Lung (tissue), 12 donors: ENCODE data around the gene SYT14. TPM values are rescaled to one million over a fixed set of nuclear protein-coding genes. Genes with fewer than 3 reads are reported as not detected.

Experiments
- ATAC-seq: fragments of 200-7000 bp; cut with Tn5 transposase; one replicate; pipeline ENCODE4 v1.9.1; 2020; ENCODE audit warnings: moderate number of reproducible peaks; ENCODE audit not compliant: insufficient read depth, low FRiP score
- DNase-seq, 3 donors: peaks; one replicate each; pipeline ENCODE4 v3.0.0-alpha.2; 2013 to 2017
- H3K27ac ChIP-seq, 2 donors: one replicate each; pipeline ENCODE4 v1.5.1; 2013; ENCODE audit warnings: mild to moderate bottlenecking in 2 of 2, moderate library complexity in 2 of 2, control low read depth in 1 of 2, inconsistent platforms in 1 of 2, low read depth in 1 of 2, low read length in 1 of 2
- H3K27me3 ChIP-seq, 3 donors: one replicate each; pipeline ENCODE4 v1.5.1; 2013; ENCODE audit warnings: low read length in 2 of 3; ENCODE audit not compliant: control insufficient read depth in 3 of 3, insufficient read depth in 3 of 3
- H3K36me3 ChIP-seq, 4 donors: one replicate each; pipeline ENCODE4 v1.5.1; 2013; ENCODE audit warnings: low read length in 4 of 4, mild to moderate bottlenecking in 1 of 4, moderate library complexity in 1 of 4; ENCODE audit not compliant: control insufficient read depth in 4 of 4, insufficient read depth in 4 of 4
- H3K4me1 ChIP-seq, 5 donors: one replicate each; pipeline ENCODE4 v1.5.1; 2013; ENCODE audit warnings: low read length in 5 of 5, mild to moderate bottlenecking in 2 of 5, moderate library complexity in 1 of 5; ENCODE audit not compliant: control insufficient read depth in 5 of 5, insufficient read depth in 5 of 5
- H3K4me3 ChIP-seq: one replicate; pipeline ENCODE4 v1.5.1; 2013; ENCODE audit warnings: mild to moderate bottlenecking, control low read depth, moderate library complexity
- H3K9ac ChIP-seq, 2 donors: one replicate each; pipeline ENCODE4 v1.5.1; 2013; ENCODE audit warnings: low read length in 2 of 2, control low read depth in 1 of 2; ENCODE audit not compliant: insufficient read depth in 1 of 2
- H3K9me3 ChIP-seq, 4 donors: one replicate each; pipeline ENCODE4 v1.5.1; 2013; ENCODE audit warnings: low read length in 3 of 4, mild to moderate bottlenecking in 1 of 4, moderate library complexity in 1 of 4; ENCODE audit not compliant: control insufficient read depth in 4 of 4, insufficient read depth in 3 of 4
- WGBS, 2 donors: extraction: QIAGEN DNeasy Blood & Tissue Kit; methylation state at CpG; one replicate each; pipeline ENCODE4 v1.1.7; 2013; 5-methylcytosine and 5-hydroxymethylcytosine counted together
- polyA plus RNA-seq, 2 donors: library from polyadenylated mRNA; stranded (reverse); fragments of 200-250 nt; gene quantifications; one replicate each; pipeline ENCODE4 v1.2.1, GENCODE V29; 2013
- total RNA-seq, 2 donors: library from RNA; depleted of rRNA in 1 of 2; stranded (reverse); fragments of >200 nt in 1 of 2; gene quantifications; one replicate each; pipeline ENCODE4 v1.2.1, GENCODE V29; 2014 to 2021
- TF ChIP-seq, protein P1 (sequence below): IDR thresholded peaks from 2 replicates; pipeline ENCODE4 v1.5.1; 2012; ENCODE audit warnings: mild to moderate bottlenecking; ENCODE audit errors: control extremely low read depth, extremely low read depth
- donor health status: control.
- donor health status: control.
- donor health status: Bipolar disorder and iron deficiency.
- donor health status: healthy.
- donor health status: DM: yes; HTN: yes; CAD: no.

The SYT14 gene
- total and polyA plus RNA-seq, 4 donors: under 0.01 to 0.23 TPM; not detected in 2

DNA sequence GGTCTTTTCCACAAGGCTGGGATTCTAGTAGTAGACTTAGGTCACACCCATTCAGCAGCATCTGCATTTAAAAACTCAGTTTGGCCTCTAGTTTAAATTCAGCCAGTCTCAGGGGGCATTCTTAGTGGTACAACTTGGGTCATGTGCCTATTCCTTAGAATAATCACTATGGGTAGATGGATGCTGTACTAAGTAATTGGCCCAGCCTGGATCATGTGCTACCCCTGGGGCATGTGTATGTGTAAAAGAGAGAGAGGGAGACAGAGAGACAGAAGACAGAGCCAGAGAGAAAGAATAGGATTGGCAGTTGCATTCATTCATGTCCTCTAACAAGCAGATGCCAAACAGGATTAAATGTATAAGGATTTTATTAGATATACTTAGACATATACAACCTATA is 13.6 kb upstream of the SYT14 start:
- TF ChIP-seq, protein P1, sequence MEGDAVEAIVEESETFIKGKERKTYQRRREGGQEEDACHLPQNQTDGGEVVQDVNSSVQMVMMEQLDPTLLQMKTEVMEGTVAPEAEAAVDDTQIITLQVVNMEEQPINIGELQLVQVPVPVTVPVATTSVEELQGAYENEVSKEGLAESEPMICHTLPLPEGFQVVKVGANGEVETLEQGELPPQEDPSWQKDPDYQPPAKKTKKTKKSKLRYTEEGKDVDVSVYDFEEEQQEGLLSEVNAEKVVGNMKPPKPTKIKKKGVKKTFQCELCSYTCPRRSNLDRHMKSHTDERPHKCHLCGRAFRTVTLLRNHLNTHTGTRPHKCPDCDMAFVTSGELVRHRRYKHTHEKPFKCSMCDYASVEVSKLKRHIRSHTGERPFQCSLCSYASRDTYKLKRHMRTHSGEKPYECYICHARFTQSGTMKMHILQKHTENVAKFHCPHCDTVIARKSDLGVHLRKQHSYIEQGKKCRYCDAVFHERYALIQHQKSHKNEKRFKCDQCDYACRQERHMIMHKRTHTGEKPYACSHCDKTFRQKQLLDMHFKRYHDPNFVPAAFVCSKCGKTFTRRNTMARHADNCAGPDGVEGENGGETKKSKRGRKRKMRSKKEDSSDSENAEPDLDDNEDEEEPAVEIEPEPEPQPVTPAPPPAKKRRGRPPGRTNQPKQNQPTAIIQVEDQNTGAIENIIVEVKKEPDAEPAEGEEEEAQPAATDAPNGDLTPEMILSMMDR: no peak
- no peak overlapping the region for H3K4me3 ChIP-seq

DNA sequence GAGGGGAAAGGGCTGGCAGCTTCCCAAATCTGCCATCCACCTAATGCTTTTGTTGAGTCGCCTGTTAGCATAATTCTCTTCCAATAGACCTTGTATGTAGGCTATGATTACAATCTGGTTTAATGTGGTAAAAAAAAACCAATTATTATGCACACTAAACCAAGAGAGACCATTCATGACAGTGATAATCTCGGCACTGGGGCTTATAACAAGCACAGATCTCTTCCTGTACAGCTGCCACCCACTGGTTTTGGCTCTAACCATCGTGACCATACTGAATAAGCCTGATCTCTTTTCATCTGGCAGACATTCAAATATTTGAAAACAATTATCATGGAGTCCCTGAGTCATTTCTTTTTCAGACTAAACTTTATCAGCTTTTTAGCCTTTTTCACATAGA is 12.0 kb upstream of the SYT14 start:
- no peak overlapping the region for H3K9ac ChIP-seq
- no peak for DNase-seq
- no peak overlapping the region for H3K4me3 ChIP-seq
- 23 to 34% methylated on average over 3 of the region's 3 CpGs for WGBS, 2 donors
- no peak for ATAC-seq
- H3K27me3 ChIP-seq: no peaks in the 10 kb centered on the region
- H3K9me3 ChIP-seq: peaks cover 0 to 3% (median 0%) of the 10 kb centered on the region in 4 donors
- no peaks in the 10 kb centered on the region for H3K4me1 ChIP-seq
- no peaks in the 10 kb centered on the region for H3K36me3 ChIP-seq
- no peak overlapping the region for H3K27ac ChIP-seq
- TF ChIP-seq, protein P1: no peak

More for the DNA sequence above, 13.6 kb upstream of the SYT14 start:
- H3K27ac ChIP-seq: no peak overlapping the region
- no peaks in the 10 kb centered on the region for H3K36me3 ChIP-seq
- no peaks in the 10 kb centered on the region for H3K4me1 ChIP-seq
- no peak overlapping the region for H3K9ac ChIP-seq
- peaks cover 0 to 3% (median 0%) of the 10 kb centered on the region in 4 donors for H3K9me3 ChIP-seq
- no peaks in the 10 kb centered on the region for H3K27me3 ChIP-seq
- ATAC-seq (no peak), DNase-seq (no peak)

DNA sequence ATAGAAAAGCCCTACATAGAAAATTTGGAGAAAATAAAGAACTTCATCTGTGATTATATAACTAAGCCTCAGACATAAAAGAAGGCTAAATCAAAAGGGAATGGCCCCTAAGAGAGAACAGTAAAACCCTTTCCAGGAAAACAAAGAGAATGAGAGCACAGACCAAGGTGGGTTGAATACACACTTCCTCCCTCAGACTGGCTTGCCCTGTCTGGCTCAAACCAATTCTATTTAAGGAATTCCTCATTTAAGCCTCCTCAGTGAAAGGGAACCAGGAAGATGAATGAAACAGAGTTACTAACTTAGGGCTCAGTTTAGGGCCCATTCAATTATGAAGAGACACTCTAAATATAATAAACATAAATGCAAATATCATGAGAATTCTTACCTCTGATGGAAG is 10.6 kb upstream of the SYT14 start:
- H3K27me3 ChIP-seq: no peaks in the 10 kb centered on the region
- H3K27ac ChIP-seq: no peak overlapping the region
- no peaks in the 10 kb centered on the region for H3K4me1 ChIP-seq
- no peaks in the 10 kb centered on the region for H3K36me3 ChIP-seq
- DNase-seq (no peak), ATAC-seq (no peak)
- H3K9ac ChIP-seq: no peak overlapping the region
- H3K4me3 ChIP-seq: no peak overlapping the region
- TF ChIP-seq, protein P1: no peak
- no peaks in the 10 kb centered on the region for H3K9me3 ChIP-seq

DNA sequence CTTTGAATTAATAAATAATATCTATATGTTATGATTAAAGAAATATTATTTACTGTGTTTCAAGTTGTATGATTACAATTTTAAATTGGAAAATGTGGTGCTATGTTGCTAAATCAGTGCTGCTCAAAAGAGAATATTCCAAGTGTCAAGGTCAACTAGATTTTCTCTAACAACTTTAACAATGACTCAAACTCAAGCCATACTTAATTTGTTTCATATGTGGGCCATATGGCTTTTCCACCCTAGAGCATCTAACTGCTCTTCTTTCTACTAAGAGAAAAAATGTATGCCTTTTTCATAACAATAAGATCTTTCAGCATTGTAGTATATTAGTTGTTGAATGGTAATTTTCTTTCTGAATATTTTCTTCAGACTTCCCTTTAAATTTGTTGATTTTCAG is 8.3 kb upstream of the SYT14 start:
- TF ChIP-seq, protein P1: no peak
- H3K36me3 ChIP-seq: no peaks in the 10 kb centered on the region
- H3K4me1 ChIP-seq: no peaks in the 10 kb centered on the region
- no peak overlapping the region for H3K4me3 ChIP-seq
- DNase-seq (no peak), ATAC-seq (no peak)
- no peaks in the 10 kb centered on the region for H3K9me3 ChIP-seq
- no peak overlapping the region for H3K9ac ChIP-seq
- H3K27ac ChIP-seq: no peak overlapping the region
- no peaks in the 10 kb centered on the region for H3K27me3 ChIP-seq
